Diencephalon (tissue), 1 donor: ENCODE data around the gene RAB22A. TPM values are rescaled to one million over a fixed set of nuclear protein-coding genes. Genes with fewer than 3 reads are reported as not detected.

Experiments
- total RNA-seq: library from RNA; depleted of rRNA; stranded (reverse); fragments of >200 nt; gene quantifications from one replicate; pipeline ENCODE4 v1.2.3, GENCODE V29; 2014

The RAB22A gene, protein sequence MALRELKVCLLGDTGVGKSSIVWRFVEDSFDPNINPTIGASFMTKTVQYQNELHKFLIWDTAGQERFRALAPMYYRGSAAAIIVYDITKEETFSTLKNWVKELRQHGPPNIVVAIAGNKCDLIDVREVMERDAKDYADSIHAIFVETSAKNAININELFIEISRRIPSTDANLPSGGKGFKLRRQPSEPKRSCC
- total RNA-seq: 39.2 TPM

DNA sequence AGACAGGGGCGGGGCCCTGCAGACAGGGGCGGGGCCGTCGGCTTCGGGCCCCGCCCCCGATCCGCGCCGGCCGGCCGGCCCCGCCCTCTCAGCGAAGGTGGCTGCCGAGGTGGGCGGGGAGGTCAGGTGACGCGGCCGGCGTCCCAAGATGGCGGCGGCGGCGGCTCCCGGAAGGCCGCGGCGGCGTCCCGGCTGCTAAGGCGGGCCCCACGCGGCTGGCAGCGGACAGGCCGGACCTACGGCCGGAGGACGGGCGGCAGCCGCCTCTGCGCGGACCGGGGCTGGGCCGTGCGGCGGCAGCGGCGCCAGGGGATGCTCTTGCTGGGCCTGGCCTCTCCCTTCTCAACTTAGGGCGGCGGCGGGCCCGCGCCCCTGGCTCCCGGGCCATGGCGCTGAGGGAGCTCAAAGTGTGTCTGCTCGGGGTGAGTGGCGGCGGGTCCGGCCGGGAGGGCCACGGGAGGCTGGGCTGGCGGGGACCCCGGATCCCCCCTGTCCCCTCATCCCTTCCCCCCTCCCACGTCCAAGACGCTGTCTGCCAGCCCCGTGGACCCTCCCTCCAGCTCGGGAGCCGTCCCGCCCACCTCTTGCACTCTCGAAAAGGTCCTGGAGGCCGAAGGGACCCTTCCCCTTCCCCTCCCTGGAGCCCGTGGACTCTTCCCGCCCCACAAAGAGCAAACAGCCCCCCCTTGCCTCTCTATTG is at the start of gene RAB22A:
TSS of gene RAB22A (plus strand) at position 125 of the 700 bp plus-strand sequence. CDS start at position 387, 262 bp downstream.

DNA sequence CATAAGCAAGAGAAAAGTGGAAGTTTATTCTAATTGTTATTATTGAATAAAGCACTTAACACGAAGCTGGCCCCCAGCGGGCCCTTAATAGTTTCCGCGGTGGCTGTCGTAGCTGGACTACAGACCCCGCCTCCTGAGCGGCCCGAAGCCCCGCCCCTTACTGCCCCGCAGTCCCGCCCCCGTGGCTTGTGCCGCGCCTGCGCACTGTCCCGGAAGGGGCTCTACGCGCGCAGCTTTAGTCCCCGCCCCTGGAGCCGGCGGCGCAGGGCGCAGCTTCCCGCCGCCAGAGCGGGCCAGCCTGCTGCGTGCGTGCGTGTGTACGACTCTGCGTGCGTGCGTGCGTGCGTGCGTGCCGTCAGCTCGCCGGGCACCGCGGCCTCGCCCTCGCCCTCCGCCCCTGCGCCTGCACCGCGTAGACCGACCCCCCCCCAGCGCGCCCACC is 79.4 kb downstream of the RAB22A start, which contains the start of gene VAPB:
TSS of gene VAPB (plus strand) at position 348 of the 442 bp plus-strand sequence. CDS start 231 bp downstream, outside the sequence.

Other genes starting within 250 kb of the RAB22A start
- not detected for gene ANKRD60, start 81.1 kb upstream of the RAB22A start, total RNA-seq
- 38.3 TPM for gene VAPB, start 79.5 kb downstream of the RAB22A start, total RNA-seq
- not detected for gene APCDD1L, start 205.7 kb downstream of the RAB22A start, total RNA-seq